SK-N-SH treated with all-trans-retinoic acid at 6 μM for 48 hours (cell line): ENCODE results near the gene ADORA3.

ENCODE experiments used
- ARNTL ChIP-seq: fragments of 450-650 bp; formaldehyde crosslinking; IDR thresholded peaks from 2 replicates; pipeline ENCODE4 v1.5.0; 2020; ENCODE audit warnings: low read depth, mild to moderate bottlenecking, moderate library complexity, borderline replicate concordance
- OSR1 ChIP-seq: fragments of 250-450 bp; sonication (Bioruptor Pico); IDR thresholded peaks from 2 replicates; pipeline ENCODE4 v1.8.0; 2022; ENCODE audit warnings: moderate library complexity, mild to moderate bottlenecking, inconsistent platforms
- PPARA ChIP-seq: fragments of 250-450 bp; sonication (Bioruptor Pico); IDR thresholded peaks from 2 replicates; pipeline ENCODE4 v1.5.0; 2020; ENCODE audit warnings: mild to moderate bottlenecking, borderline replicate concordance
- ZFP30 ChIP-seq: fragments of 450-650 bp; formaldehyde crosslinking; IDR thresholded peaks from 2 replicates; pipeline ENCODE4 v1.5.0; 2022; ENCODE audit warnings: mild to moderate bottlenecking, moderate library complexity
- ZNF565 ChIP-seq: fragments of 450-650 bp; formaldehyde crosslinking; conservative IDR thresholded peaks from 2 replicates; pipeline ENCODE4 v1.5.0; 2020; ENCODE audit warnings: low read depth, mild to moderate bottlenecking, moderate library complexity
- ZNF70 ChIP-seq: fragments of 450-650 bp; formaldehyde crosslinking; IDR thresholded peaks from 2 replicates; pipeline ENCODE4 v1.5.0; 2020; ENCODE audit warnings: mild to moderate bottlenecking, moderate library complexity
- ZNF8 ChIP-seq: fragments of 450-650 bp; formaldehyde crosslinking; IDR thresholded peaks from 2 replicates; pipeline ENCODE4 v1.5.0; 2020; ENCODE audit warnings: mild to moderate bottlenecking, moderate library complexity
- TF ChIP-seq, protein P1 (sequence below): fragments of 250-450 bp; sonication (Bioruptor Pico); IDR thresholded peaks from 2 replicates; pipeline ENCODE4 v1.8.0; 2020; ENCODE audit warnings: mild to moderate bottlenecking, moderate library complexity, borderline replicate concordance
- TF ChIP-seq, protein P2 (sequence below): fragments of 250-450 bp; sonication (Bioruptor Pico); IDR thresholded peaks from 2 replicates; pipeline ENCODE4 v1.5.0; 2020; ENCODE audit warnings: mild to moderate bottlenecking, moderate library complexity
- TF ChIP-seq, protein P3 (sequence below): fragments of 250-450 bp; sonication (Bioruptor Pico); IDR thresholded peaks from 2 replicates; pipeline ENCODE4 v1.5.1; 2020; ENCODE audit warnings: low read depth, mild to moderate bottlenecking, moderate library complexity

DNA sequence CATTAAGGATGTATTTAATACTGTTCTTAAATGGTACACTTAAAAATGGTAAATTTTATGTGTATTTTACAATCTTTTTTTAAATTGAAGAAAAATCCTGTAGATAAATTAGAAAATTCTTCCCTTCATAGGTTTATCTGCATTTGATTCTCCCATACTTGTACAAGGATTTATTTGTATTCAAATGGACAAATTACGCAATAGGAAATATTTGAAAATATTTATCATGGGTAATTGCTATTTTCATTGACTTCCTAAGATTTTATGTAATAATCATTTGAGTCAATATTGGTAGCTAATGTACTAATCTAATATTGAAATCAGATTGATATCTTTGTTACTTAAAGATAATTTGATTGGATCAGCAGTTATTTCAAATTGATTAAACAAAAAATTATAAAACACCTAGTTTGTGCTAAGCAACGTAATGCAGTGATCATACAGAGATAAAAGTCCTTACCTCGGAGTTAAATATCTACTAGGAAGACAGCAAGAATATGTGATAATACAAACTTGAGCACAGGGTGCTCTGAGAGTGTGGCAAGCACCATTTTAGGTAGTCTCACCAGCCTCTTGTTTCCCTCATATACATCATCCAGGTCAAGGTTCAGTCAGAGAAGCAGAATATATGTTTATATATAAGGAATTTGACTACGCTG is 40.9 kb downstream of the ADORA3 start:
- TF ChIP-seq, protein P1, sequence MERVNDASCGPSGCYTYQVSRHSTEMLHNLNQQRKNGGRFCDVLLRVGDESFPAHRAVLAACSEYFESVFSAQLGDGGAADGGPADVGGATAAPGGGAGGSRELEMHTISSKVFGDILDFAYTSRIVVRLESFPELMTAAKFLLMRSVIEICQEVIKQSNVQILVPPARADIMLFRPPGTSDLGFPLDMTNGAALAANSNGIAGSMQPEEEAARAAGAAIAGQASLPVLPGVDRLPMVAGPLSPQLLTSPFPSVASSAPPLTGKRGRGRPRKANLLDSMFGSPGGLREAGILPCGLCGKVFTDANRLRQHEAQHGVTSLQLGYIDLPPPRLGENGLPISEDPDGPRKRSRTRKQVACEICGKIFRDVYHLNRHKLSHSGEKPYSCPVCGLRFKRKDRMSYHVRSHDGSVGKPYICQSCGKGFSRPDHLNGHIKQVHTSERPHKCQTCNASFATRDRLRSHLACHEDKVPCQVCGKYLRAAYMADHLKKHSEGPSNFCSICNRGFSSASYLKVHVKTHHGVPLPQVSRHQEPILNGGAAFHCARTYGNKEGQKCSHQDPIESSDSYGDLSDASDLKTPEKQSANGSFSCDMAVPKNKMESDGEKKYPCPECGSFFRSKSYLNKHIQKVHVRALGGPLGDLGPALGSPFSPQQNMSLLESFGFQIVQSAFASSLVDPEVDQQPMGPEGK (CRISPR knock-in tag): no peak
- TF ChIP-seq ARNTL (no peak), ZNF70 (no peak), ZFP30 (no peak), OSR1 (CRISPR knock-in tag) (no peak), ZNF565 (CRISPR knock-in tag) (no peak), PPARA (CRISPR knock-in tag) (no peak), ZNF8 (CRISPR knock-in tag) (no peak)
- TF ChIP-seq, protein P2, sequence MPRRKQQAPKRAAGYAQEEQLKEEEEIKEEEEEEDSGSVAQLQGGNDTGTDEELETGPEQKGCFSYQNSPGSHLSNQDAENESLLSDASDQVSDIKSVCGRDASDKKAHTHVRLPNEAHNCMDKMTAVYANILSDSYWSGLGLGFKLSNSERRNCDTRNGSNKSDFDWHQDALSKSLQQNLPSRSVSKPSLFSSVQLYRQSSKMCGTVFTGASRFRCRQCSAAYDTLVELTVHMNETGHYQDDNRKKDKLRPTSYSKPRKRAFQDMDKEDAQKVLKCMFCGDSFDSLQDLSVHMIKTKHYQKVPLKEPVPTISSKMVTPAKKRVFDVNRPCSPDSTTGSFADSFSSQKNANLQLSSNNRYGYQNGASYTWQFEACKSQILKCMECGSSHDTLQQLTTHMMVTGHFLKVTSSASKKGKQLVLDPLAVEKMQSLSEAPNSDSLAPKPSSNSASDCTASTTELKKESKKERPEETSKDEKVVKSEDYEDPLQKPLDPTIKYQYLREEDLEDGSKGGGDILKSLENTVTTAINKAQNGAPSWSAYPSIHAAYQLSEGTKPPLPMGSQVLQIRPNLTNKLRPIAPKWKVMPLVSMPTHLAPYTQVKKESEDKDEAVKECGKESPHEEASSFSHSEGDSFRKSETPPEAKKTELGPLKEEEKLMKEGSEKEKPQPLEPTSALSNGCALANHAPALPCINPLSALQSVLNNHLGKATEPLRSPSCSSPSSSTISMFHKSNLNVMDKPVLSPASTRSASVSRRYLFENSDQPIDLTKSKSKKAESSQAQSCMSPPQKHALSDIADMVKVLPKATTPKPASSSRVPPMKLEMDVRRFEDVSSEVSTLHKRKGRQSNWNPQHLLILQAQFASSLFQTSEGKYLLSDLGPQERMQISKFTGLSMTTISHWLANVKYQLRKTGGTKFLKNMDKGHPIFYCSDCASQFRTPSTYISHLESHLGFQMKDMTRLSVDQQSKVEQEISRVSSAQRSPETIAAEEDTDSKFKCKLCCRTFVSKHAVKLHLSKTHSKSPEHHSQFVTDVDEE (CRISPR knock-in tag): no peak
- TF ChIP-seq, protein P3, sequence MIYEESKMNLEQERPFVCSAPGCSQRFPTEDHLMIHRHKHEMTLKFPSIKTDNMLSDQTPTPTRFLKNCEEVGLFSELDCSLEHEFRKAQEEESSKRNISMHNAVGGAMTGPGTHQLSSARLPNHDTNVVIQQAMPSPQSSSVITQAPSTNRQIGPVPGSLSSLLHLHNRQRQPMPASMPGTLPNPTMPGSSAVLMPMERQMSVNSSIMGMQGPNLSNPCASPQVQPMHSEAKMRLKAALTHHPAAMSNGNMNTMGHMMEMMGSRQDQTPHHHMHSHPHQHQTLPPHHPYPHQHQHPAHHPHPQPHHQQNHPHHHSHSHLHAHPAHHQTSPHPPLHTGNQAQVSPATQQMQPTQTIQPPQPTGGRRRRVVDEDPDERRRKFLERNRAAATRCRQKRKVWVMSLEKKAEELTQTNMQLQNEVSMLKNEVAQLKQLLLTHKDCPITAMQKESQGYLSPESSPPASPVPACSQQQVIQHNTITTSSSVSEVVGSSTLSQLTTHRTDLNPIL: no peak
